Measurements from ENCODE around the gene USF1.
A peak's percentile ranks its signal among the peaks of the same experiment; 100 is the strongest.
"Not testable (repeated sequence)": the region's sequence is repeated elsewhere in the genome, so short reads cannot be mapped to it uniquely, and the experiment has no call there.

Gene USF1

DNA sequence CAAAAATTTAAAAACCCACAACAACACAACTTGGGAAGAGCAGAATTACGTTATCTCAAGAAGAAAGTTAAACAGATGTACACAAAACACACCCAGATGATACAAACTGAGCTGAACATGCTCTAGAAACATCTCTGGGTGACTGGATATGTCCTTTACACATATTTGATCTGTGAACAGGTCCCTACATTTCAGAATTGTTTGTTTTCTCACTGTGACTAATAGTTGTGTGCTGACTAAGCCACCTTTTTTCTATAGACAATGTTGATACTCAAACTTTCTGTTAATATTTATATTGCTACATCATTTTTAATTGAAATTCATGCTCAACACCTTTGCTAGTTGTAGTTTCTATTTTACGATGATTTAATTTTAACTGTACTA lies 23.8 kb downstream of the USF1 start:
- no peak for TF ChIP-seq CTCF (IDR thresholded peaks at IDR 0.05; ENCODE audit: control insufficient read depth, extremely low read depth, insufficient read depth)
- DNase-seq (ENCODE audit: low read depth) = no peak
- H3K4me3 ChIP-seq (ENCODE audit: low read depth, low read length) = peak overlapping the region; percentile 76

GRCh38 chr1:161021165-161021969 lies 24.4 kb downstream of the USF1 start:
- peak; percentile 99 for DNase-seq (ENCODE audit: low read depth)
- H3K4me3 ChIP-seq (ENCODE audit: low read depth, low read length) = peak overlapping the region; percentile 76
- TF ChIP-seq CTCF (IDR thresholded peaks at IDR 0.05; ENCODE audit: control insufficient read depth, extremely low read depth, insufficient read depth) = no peak

GRCh38 chr1:161020509-161021164 lies 25.1 kb downstream of the USF1 start, which contains the start of gene F11R:
Gene F11R, minus strand, starts transcription at chr1:161021152. Its CDS starts 79 bp downstream, at chr1:161021073.
- DNase-seq (ENCODE audit: low read depth) = peak; percentile 36
- 0 out of 2 replicates have a peak, but pooled peaks have one; percentile 15 for TF ChIP-seq CTCF (IDR thresholded peaks at IDR 0.05; ENCODE audit: control insufficient read depth, extremely low read depth, insufficient read depth)
- H3K4me3 ChIP-seq (ENCODE audit: low read depth, low read length) = peak within 1 kb of the TSS; percentile 76

DNA sequence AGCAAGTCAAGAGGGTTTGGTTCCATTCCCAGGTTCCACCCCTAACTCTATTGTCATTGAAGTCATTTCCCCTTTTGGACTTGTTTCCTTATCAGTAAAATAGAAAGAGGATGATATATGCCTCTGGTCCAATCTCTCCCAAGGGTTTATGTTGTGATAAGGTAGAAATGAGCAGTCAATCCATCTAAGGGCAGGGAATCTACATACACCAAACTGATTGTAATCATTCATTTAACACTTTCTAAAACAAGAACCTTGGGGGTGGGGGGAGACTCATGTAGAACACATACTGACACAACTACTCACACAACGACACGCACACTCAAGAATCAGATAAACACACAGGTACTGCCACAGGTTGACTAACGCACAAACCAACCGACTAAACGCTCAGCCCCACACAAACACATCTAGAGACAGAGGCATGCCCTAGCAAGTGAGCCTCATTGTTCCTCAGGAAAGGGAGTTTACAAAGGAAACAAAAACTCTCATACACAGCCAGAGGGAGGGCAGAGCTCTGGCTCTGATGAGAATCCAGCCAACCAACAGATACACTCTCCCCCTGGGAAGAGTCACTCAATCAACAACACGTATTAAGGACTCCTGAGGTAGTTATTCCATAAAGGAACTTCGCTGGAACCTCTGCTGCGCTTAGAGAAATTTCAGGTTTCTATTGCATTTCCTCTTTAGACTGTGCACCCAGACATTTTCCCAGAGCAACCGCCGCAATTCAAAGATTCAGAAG lies 25.9 kb downstream of the USF1 start:
- no peak for DNase-seq (ENCODE audit: low read depth)
- peak overlapping the region; percentile 76 for H3K4me3 ChIP-seq (ENCODE audit: low read depth, low read length)
- TF ChIP-seq CTCF (IDR thresholded peaks at IDR 0.05; ENCODE audit: control insufficient read depth, extremely low read depth, insufficient read depth) = no peak

DNA sequence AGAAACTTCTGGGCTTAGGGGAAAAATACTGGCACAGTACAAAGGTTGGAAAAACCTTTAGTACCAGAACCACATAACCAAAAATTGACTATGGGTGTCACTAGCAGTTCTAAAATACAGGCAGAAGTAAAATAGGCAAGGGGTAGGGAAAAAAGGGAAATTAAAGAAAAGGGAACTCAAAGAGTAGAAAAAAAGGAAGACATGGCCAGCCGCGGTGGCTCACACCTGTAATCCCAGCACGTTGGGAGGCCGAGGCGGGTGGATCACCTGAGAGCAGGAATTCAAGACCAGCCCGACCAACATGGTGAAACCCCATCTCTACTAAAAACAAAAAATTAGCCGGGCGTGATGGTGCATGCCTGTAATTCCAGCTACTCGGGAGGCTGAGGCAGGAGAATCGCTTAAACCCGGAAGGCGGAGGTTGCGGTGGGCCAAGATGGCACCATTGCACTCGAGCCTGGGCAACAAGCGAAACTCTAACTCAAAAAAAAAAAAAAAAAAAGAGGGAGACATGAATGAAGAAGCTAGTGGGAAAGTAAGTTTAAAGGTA lies 26.6 kb downstream of the USF1 start:
- DNase-seq (ENCODE audit: low read depth) = not testable (repeated sequence)
- peak overlapping the region; percentile 76 for H3K4me3 ChIP-seq (ENCODE audit: low read depth, low read length)

DNA sequence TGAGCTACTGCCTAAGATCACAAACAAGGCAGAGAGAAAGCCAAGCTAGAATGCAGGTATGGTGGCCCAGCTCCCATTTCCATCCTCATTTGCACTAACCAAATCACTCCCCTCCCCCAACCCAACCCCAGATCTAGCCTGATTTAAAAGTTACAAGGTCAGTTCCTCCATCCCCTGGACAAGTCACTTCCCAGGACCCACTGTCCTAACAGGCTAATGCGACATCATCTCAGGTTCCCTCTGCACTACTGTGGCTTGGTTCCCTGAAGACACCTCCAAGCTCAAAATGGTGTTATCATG lies 27.2 kb downstream of the USF1 start:
- DNase-seq (ENCODE audit: low read depth) = no peak
- H3K4me3 ChIP-seq (ENCODE audit: low read depth, low read length) = no peak overlapping the region
- TF ChIP-seq CTCF (IDR thresholded peaks at IDR 0.05; ENCODE audit: control insufficient read depth, extremely low read depth, insufficient read depth) = no peak

All from LNCaP clone FGC (cell line).